B cell (primary cell): ENCODE results near the gene HDDC3. TPM values are rescaled to one million over a fixed set of nuclear protein-coding genes. Genes with fewer than 3 reads are reported as not detected.

Experiments used
- ATAC-seq: fragments of 200-7000 bp; cut with Tn5 transposase; one replicate; pipeline ENCODE4 v1.10.0; 2021; ENCODE audit warnings: low read depth, mild to moderate bottlenecking, moderate number of reproducible peaks, moderate library complexity
- CTCF ChIA-PET: fragments of 350-600 bp; sonication (Branson Sonifier 250); formaldehyde crosslinking; loops from one replicate; lab custom pipeline; 2021; ENCODE audit warnings: antibody characterized with exemption, inconsistent platforms; lab: Charles Lee
- POLR2A ChIA-PET: fragments of 350-600 bp; sonication (Branson Sonifier 250); formaldehyde crosslinking; loops from one replicate; lab custom pipeline; 2021; ENCODE audit warnings: antibody characterized with exemption; lab: Charles Lee
- DNase-seq: peaks from one replicate; pipeline ENCODE4 v3.0.0; 2013
- H2AFZ ChIP-seq: 2 replicates; pipeline ENCODE4 v1.6.1; 2012; ENCODE audit warnings: mild to moderate bottlenecking, low read depth, low read length; ENCODE audit not compliant: insufficient read depth, poor library complexity, severe bottlenecking
- H3K27ac ChIP-seq, 2 donors: 1 replicate in 1 of 2; 2 replicates in 1 of 2; pipeline ENCODE4 v1.5.1; 2012 to 2013; ENCODE audit warnings: low read length in 2 of 2, mild to moderate bottlenecking in 2 of 2, moderate library complexity in 1 of 2
- H3K27me3 ChIP-seq, 4 experiments: fragments of 200-600 bp in 1 of 4; sonication (generic) in 1 of 4; replicated peaks in 1 of 4; 1 replicate in 2 of 4; 2 replicates in 2 of 4; pipeline versions ENCODE4 v1.6.1 to v1.7.0; 2013 to 2016; ENCODE audit warnings: low read length in 3 of 4, mild to moderate bottlenecking in 2 of 4, mixed read lengths in 1 of 4, moderate library complexity in 1 of 4; ENCODE audit not compliant: insufficient read depth in 4 of 4, control insufficient read depth in 3 of 4; ENCODE audit errors: control extremely low read depth in 1 of 4
- H3K36me3 ChIP-seq, 2 experiments: replicated peaks in 1 of 2; 1 replicate in 1 of 2; 2 replicates in 1 of 2; pipeline versions ENCODE4 v1.6.1 to v1.7.1; 2013; ENCODE audit warnings: low read length in 1 of 2; ENCODE audit not compliant: insufficient read depth in 2 of 2, control insufficient read depth in 1 of 2; ENCODE audit errors: control extremely low read depth in 1 of 2, extremely low read depth in 1 of 2
- H3K4me1 ChIP-seq, 2 donors: fragments of 200-600 bp in 1 of 2; sonication (generic) in 1 of 2; 1 replicate in 1 of 2; 2 replicates in 1 of 2; pipeline versions ENCODE4 v1.5.1 to v1.6.1; 2013 to 2017; ENCODE audit warnings: low read length in 2 of 2; ENCODE audit not compliant: control insufficient read depth in 2 of 2, insufficient read depth in 2 of 2
- H3K4me2 ChIP-seq: replicated peaks from 2 replicates; pipeline ENCODE3; 2012; ENCODE audit warnings: mild to moderate bottlenecking, low read depth, low read length; ENCODE audit not compliant: poor library complexity, severe bottlenecking
- H3K4me3 ChIP-seq, 5 experiments: fragments of 200-600 bp in 1 of 5; sonication (generic) in 1 of 5; 1 replicate in 3 of 5; 2 replicates in 2 of 5; pipeline versions ENCODE4 v1.5.1 to v1.7.0; 2011 to 2016; ENCODE audit warnings: low read length in 4 of 5, mild to moderate bottlenecking in 4 of 5, low read depth in 2 of 5, control low read depth in 1 of 5, moderate library complexity in 1 of 5; ENCODE audit not compliant: insufficient read depth in 1 of 5; ENCODE audit errors: control extremely low read depth in 1 of 5, extremely low read depth in 1 of 5
- H3K79me2 ChIP-seq: fragments of 200-600 bp; sonication (generic); one replicate; pipeline ENCODE4 v1.6.0; 2016; ENCODE audit warnings: low read length; ENCODE audit not compliant: control insufficient read depth, insufficient read depth
- H3K9ac ChIP-seq: fragments of 200-600 bp; sonication (generic); 2 replicates; pipeline ENCODE4 v1.6.1; 2017; ENCODE audit warnings: mild to moderate bottlenecking, low read length, moderate library complexity
- H3K9me3 ChIP-seq, 3 donors: one replicate each; pipeline versions ENCODE4 v1.6.1 to v1.7.1; 2013; ENCODE audit warnings: low read length in 2 of 3; ENCODE audit not compliant: control insufficient read depth in 2 of 3, insufficient read depth in 1 of 3; ENCODE audit errors: control extremely low read depth in 1 of 3
- H4K20me1 ChIP-seq: 2 replicates; pipeline ENCODE4 v1.6.0; 2012; ENCODE audit warnings: mild to moderate bottlenecking, low read length; ENCODE audit not compliant: insufficient read depth, control insufficient read depth, poor library complexity, severe bottlenecking
- H3K27ac Mint-ChIP-seq: one replicate; pipeline ENCODE4 v1.8.0; 2021; ENCODE audit warnings: mixed read lengths
- H3K27me3 Mint-ChIP-seq: one replicate; pipeline ENCODE4 v1.8.0; 2021; ENCODE audit warnings: mixed read lengths
- H3K4me1 Mint-ChIP-seq: one replicate; pipeline ENCODE4 v1.8.0; 2021; ENCODE audit warnings: mixed read lengths
- H3K4me3 Mint-ChIP-seq: one replicate; pipeline ENCODE4 v1.8.0; 2021; ENCODE audit warnings: mixed read lengths
- H3K9me3 Mint-ChIP-seq: one replicate; pipeline ENCODE4 v1.8.0; 2022; ENCODE audit warnings: mixed read lengths; ENCODE audit not compliant: insufficient read depth
- CTCF ChIP-seq: fragments of 200-600 bp; IDR thresholded peaks from one replicate; pipeline ENCODE4 v1.8.0; 2022; ENCODE audit warnings: antibody characterized with exemption, mild to moderate bottlenecking
- EZH2 ChIP-seq: IDR thresholded peaks from 2 replicates; pipeline ENCODE4 v1.6.1; 2012; ENCODE audit warnings: borderline replicate concordance, low read depth, mild to moderate bottlenecking, moderate library complexity, low read length; ENCODE audit not compliant: insufficient read depth, poor library complexity, severe bottlenecking
- WGBS: methylation state at CpG from one replicate; pipeline ENCODE4 v1.1.5; 2013; ENCODE audit warnings: missing lambda C conversion rate; ENCODE audit not compliant: insufficient coverage; 5-methylcytosine and 5-hydroxymethylcytosine counted together
- intact Hi-C: fragments of 100-400 bp; cut with micrococcal nuclease; formaldehyde crosslinking; loops from one replicate; pipeline ENCODE4 v1.10.0; 2022
- polyA plus RNA-seq: library from polyadenylated mRNA; depleted of rRNA; stranded (reverse); fragments of >200 nt; gene quantifications from 2 replicates; pipeline ENCODE4 v1.2.3, GENCODE V29; 2012
- total RNA-seq, 2 donors: library from RNA; stranded (reverse); fragments of 120-200 nt in 1 of 2; gene quantifications; 1 replicate in 1 of 2; 2 replicates in 1 of 2; pipeline versions ENCODE4 v1.2.3 to v1.2.4, GENCODE V29; 2013 to 2022

Gene HDDC3
- total and polyA plus RNA-seq, 2 donors (not counting 1 experiment from before 2014, with no cell fraction given) = 23.9 to 26.8 TPM

GRCh38 chr15:90947577-90948357 is 15.4 kb upstream of the HDDC3 start:
- H3K4me2 ChIP-seq = no peak overlapping the region
- H3K9ac ChIP-seq = no peak overlapping the region
- no peaks in the 10 kb centered on the region for H3K27me3 Mint-ChIP-seq
- H3K27me3 ChIP-seq = no peaks in the 10 kb centered on the region
- no peaks in the 10 kb centered on the region for H3K9me3 ChIP-seq
- peaks cover 0 to 70% of the 10 kb centered on the region in 2 experiments for H3K36me3 ChIP-seq
- ChIA-PET CTCF (interaction anchor here (0.8 to 1.5 kb wide), 2 partner anchors 9 to 10 kb away, joined by 3 read pairs; no protein-coding TSS in a partner anchor), POLR2A (no interaction called here)
- WGBS = 93% methylated on average over 18 of the region's 18 CpGs
- H3K4me1 ChIP-seq = no peaks in the 10 kb centered on the region
- no peaks in the 10 kb centered on the region for H4K20me1 ChIP-seq
- ATAC-seq (no peak), DNase-seq (no peak)
- H2AFZ ChIP-seq = no peak overlapping the region
- H3K79me2 ChIP-seq = no peaks in the 10 kb centered on the region
- TF ChIP-seq EZH2 = no peak
- TF ChIP-seq CTCF = no peak
- no peak overlapping the region for H3K4me3 ChIP-seq
- H3K27ac Mint-ChIP-seq = no peak overlapping the region
- no peaks in the 10 kb centered on the region for H3K9me3 Mint-ChIP-seq
- no peak overlapping the region for H3K27ac ChIP-seq
- no peak overlapping the region for H3K4me3 Mint-ChIP-seq
- H3K4me1 Mint-ChIP-seq = no peaks in the 10 kb centered on the region
- intact Hi-C loops = no loop called here

- H3K9ac ChIP-seq = no peak overlapping the region
- H3K4me2 ChIP-seq = no peak overlapping the region
- no peak for ATAC-seq
- H3K79me2 ChIP-seq = peaks cover 4% of the 10 kb centered on the region
- H2AFZ ChIP-seq = no peak overlapping the region
- no peak overlapping the region for H3K4me3 Mint-ChIP-seq
- intact Hi-C loops = no loop called here
- H3K27me3 Mint-ChIP-seq = no peaks in the 10 kb centered on the region
- no peaks in the 10 kb centered on the region for H3K4me1 Mint-ChIP-seq
- H3K36me3 ChIP-seq = peaks cover 0 to 76% of the 10 kb centered on the region in 2 experiments
- H3K4me1 ChIP-seq = no peaks in the 10 kb centered on the region
- no peak for TF ChIP-seq CTCF
- no peak for TF ChIP-seq EZH2
- H3K9me3 Mint-ChIP-seq = no peaks in the 10 kb centered on the region
- no peak overlapping the region for H3K27ac Mint-ChIP-seq
- peaks cover 5% of the 10 kb centered on the region for H4K20me1 ChIP-seq
- H3K4me3 ChIP-seq = no peak overlapping the region
- POLR2A ChIA-PET = interaction anchor here (0.7 kb wide), 1 partner anchor 45 kb away, joined by 9 read pairs; no protein-coding TSS in a partner anchor
- no peaks in the 10 kb centered on the region for H3K9me3 ChIP-seq
- no peak overlapping the region for H3K27ac ChIP-seq
- CTCF ChIA-PET = interaction anchor here (1.1 to 1.5 kb wide), 3 partner anchors 9 to 15 kb away, joined by 3 to 4 read pairs (median 3); no protein-coding TSS in a partner anchor
- no peak for DNase-seq
- no peaks in the 10 kb centered on the region for H3K27me3 ChIP-seq
- WGBS = 90% methylated on average over 8 of the region's 8 CpGs
Measured at GRCh38 chr15:90946941-90947576, 14.7 kb upstream of the HDDC3 start.
